SK-N-SH (cell line): Measurements from ENCODE around the gene EPB41L1. TPM values are rescaled to one million over a fixed set of nuclear protein-coding genes. Genes with fewer than 3 reads are reported as not detected.

Experiments used
- CTCF ChIA-PET: fragments of 300-600, 350-600 bp; formaldehyde crosslinking; extraction: SDS; loops from one replicate; lab custom pipeline; 2021; lab: Yijun Ruan, JAX
- POLR2A ChIA-PET: fragments of 350-600 bp; sonication (Branson Sonifier 250); formaldehyde crosslinking; extraction: SDS; loops from one replicate; lab custom pipeline; 2020; ENCODE audit warnings: antibody characterized with exemption, inconsistent platforms; lab: Yijun Ruan, JAX
- DNase-seq: peaks from one replicate; pipeline ENCODE4 v3.0.0; 2012
- H2AFZ ChIP-seq: fragments of 200-600 bp; sonication (generic); 2 replicates; pipeline ENCODE4 v1.8.1; 2016; ENCODE audit warnings: antibody characterized with exemption, mild to moderate bottlenecking, low read depth
- H3F3A ChIP-seq: fragments of 200-600 bp; sonication (generic); replicated peaks from 2 replicates; pipeline ENCODE3; 2016; ENCODE audit warnings: antibody characterized with exemption, mild to moderate bottlenecking; ENCODE audit not compliant: insufficient read depth
- H3K27ac ChIP-seq, 2 experiments: fragments of 200-500 bp in 1 of 2; fragments of 200-600 bp in 1 of 2; sonication (Bioruptor generic) in 1 of 2; sonication (generic), shearing (Covaris generic) in 1 of 2; 2 replicates each; pipeline versions ENCODE4 v1.5.1 to v1.6.1; 2014 to 2016; ENCODE audit warnings: low read depth in 2 of 2, inconsistent platforms in 1 of 2, low read length in 1 of 2, mild to moderate bottlenecking in 1 of 2, mixed read lengths in 1 of 2
- H3K27me3 ChIP-seq: fragments of 200-600 bp; sonication (generic), shearing (Covaris generic); 2 replicates; pipeline ENCODE4 v1.6.1; 2016; ENCODE audit warnings: mixed run types; ENCODE audit not compliant: insufficient read depth
- H3K36me3 ChIP-seq, 2 experiments: fragments of 200-500 bp in 1 of 2; fragments of 200-600 bp in 1 of 2; sonication (Bioruptor generic) in 1 of 2; sonication (generic) in 1 of 2; replicated peaks in 1 of 2; 2 replicates each; pipeline versions ENCODE3 to v1.5.1; 2014 to 2016; ENCODE audit warnings: low read length in 1 of 2, mild to moderate bottlenecking in 1 of 2; ENCODE audit not compliant: insufficient read depth in 2 of 2, control insufficient read depth in 1 of 2
- H3K4me1 ChIP-seq, 2 experiments: fragments of 200-500 bp in 1 of 2; fragments of 200-600 bp in 1 of 2; sonication (Bioruptor generic) in 1 of 2; sonication (generic), shearing (Covaris generic) in 1 of 2; 2 replicates each; pipeline versions ENCODE4 v1.5.1 to v1.6.1; 2014 to 2016; ENCODE audit warnings: low read depth in 1 of 2, low read length in 1 of 2, mixed run types in 1 of 2; ENCODE audit not compliant: insufficient read depth in 2 of 2, control insufficient read depth in 1 of 2
- H3K4me2 ChIP-seq: fragments of 200-600 bp; sonication (generic), shearing (Covaris generic); 2 replicates; pipeline ENCODE4 v1.6.1; 2017; ENCODE audit warnings: mixed run types
- H3K4me3 ChIP-seq, 2 experiments: fragments of 200-500 bp in 1 of 2; fragments of 200-600 bp in 1 of 2; sonication (Bioruptor generic) in 1 of 2; sonication (generic), shearing (Covaris generic) in 1 of 2; 2 replicates each; pipeline versions ENCODE4 v1.5.1 to v1.8.1; 2014 to 2016; ENCODE audit warnings: low read depth in 2 of 2, inconsistent platforms in 1 of 2, low read length in 1 of 2, mild to moderate bottlenecking in 1 of 2, mixed read lengths in 1 of 2, moderate library complexity in 1 of 2
- H3K79me2 ChIP-seq: fragments of 200-600 bp; sonication (generic); 2 replicates; pipeline ENCODE4 v1.8.1; 2017; ENCODE audit warnings: mild to moderate bottlenecking; ENCODE audit not compliant: insufficient read depth
- H3K9ac ChIP-seq: fragments of 200-600 bp; sonication (generic); 2 replicates; pipeline ENCODE4 v1.6.1; 2017; ENCODE audit warnings: mixed run types
- H3K9me2 ChIP-seq: fragments of 200-600 bp; sonication (generic); 2 replicates; pipeline ENCODE4 v1.6.1; 2017; ENCODE audit warnings: mixed run types
- H3K9me3 ChIP-seq: fragments of 200-600 bp; sonication (generic); 2 replicates; pipeline ENCODE4 v1.6.1; 2017; ENCODE audit warnings: mixed run types, mild to moderate bottlenecking, moderate library complexity
- H4K20me1 ChIP-seq: fragments of 200-600 bp; sonication (generic); 2 replicates; pipeline ENCODE4 v1.6.1; 2017; ENCODE audit warnings: mild to moderate bottlenecking, mixed run types; ENCODE audit not compliant: insufficient read depth
- ELF1 ChIP-seq: IDR thresholded peaks from 2 replicates; pipeline ENCODE4 v1.4.0; 2012
- EZH2phosphoT487 ChIP-seq: fragments of 200-600 bp; sonication (generic); IDR thresholded peaks from 2 replicates; pipeline ENCODE4 v1.6.1; 2017; ENCODE audit warnings: low read depth, mixed run types, mild to moderate bottlenecking, antibody characterized with exemption, moderate library complexity, borderline replicate concordance
- FOXM1 ChIP-seq: IDR thresholded peaks from 2 replicates; pipeline ENCODE4 v1.4.0; 2012; ENCODE audit warnings: low read depth, mild to moderate bottlenecking
- GATA2 ChIP-seq: sonication (generic); formaldehyde crosslinking; IDR thresholded peaks from 2 replicates; pipeline ENCODE4 v1.5.0; 2020; ENCODE audit warnings: mild to moderate bottlenecking, missing genetic modification reagents
- RAD21 ChIP-seq: IDR thresholded peaks from 2 replicates; pipeline ENCODE4 v1.6.1; 2012; ENCODE audit warnings: mild to moderate bottlenecking, low read length
- SIN3A ChIP-seq: IDR thresholded peaks from 2 replicates; pipeline ENCODE4 v1.6.1; 2012; ENCODE audit warnings: low read depth, mild to moderate bottlenecking, low read length, moderate library complexity, borderline replicate concordance
- SMC3 ChIP-seq: IDR thresholded peaks from 2 replicates; pipeline ENCODE4 v1.6.1; 2012; ENCODE audit warnings: low read depth, low read length, improper control_type of control experiment
- TAF1 ChIP-seq: IDR thresholded peaks from 2 replicates; pipeline ENCODE4 v1.6.1; 2012; ENCODE audit warnings: low read depth, mild to moderate bottlenecking, low read length, moderate library complexity, borderline replicate concordance
- TCF12 ChIP-seq: IDR thresholded peaks from 2 replicates; pipeline ENCODE4 v1.4.0; 2012
- TEAD4 ChIP-seq: IDR thresholded peaks from 2 replicates; pipeline ENCODE4 v1.4.0; 2012; ENCODE audit warnings: mild to moderate bottlenecking, borderline replicate concordance; ENCODE audit not compliant: insufficient read depth
- WGBS: methylation state at CpG from one replicate; pipeline ENCODE4 v1.1.6; 2017; ENCODE audit warnings: low lambda C conversion rate; 5-methylcytosine and 5-hydroxymethylcytosine counted together
- polyA plus RNA-seq, 3 experiments: library from polyadenylated mRNA; depleted of rRNA; stranded (reverse); fragments of >200 nt; gene quantifications; 2 replicates each; pipeline ENCODE4 v1.2.3, GENCODE V29; 2012
- TF ChIP-seq, protein P1 (sequence below): fragments of 200-600 bp; sonication (generic); IDR thresholded peaks from 2 replicates; pipeline ENCODE4 v1.6.1; 2017; ENCODE audit warnings: antibody characterized with exemption, mild to moderate bottlenecking, moderate library complexity
- TF ChIP-seq, protein P2 (sequence below): IDR thresholded peaks from 2 replicates; pipeline ENCODE4 v1.4.0; 2012; ENCODE audit warnings: low read depth, borderline replicate concordance
- TF ChIP-seq, protein P3 (sequence below): IDR thresholded peaks from 2 replicates; pipeline ENCODE4 v1.6.1; 2012; ENCODE audit warnings: mild to moderate bottlenecking, low read depth, low read length, moderate library complexity
- TF ChIP-seq, protein P4 (sequence below): fragments of 150-350 bp; IDR thresholded peaks from 2 replicates; pipeline ENCODE4 v1.6.1; 2016; ENCODE audit warnings: mild to moderate bottlenecking, low read depth, low read length
- TF ChIP-seq, protein P5 (sequence below): IDR thresholded peaks from 2 replicates; pipeline ENCODE4 v1.4.0; 2012; ENCODE audit warnings: low read depth

The EPB41L1 gene
- polyA plus RNA-seq, 1 of the 3 experiments (the other 2 are of a cell fraction) = 26.1 TPM

DNA sequence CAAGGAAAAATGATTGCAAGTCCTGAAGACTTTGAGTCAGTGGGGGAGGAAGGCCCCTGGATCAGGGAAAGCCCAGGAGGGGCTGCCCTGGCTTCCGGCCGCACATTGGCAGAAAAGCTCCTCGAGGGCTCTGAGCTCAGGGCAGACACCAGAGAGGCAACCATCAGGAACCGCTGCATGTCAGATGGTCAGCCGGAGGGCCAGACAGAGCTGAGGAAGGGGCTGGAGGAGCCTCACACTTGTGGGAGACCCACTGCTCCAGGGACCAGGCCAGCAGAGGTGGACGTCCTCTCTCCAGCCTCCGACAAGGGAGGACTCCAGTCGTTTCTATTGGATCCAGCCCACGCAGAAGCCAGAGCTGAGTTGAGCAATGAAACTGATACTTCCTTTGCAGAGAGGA, 51.5 kb downstream of the EPB41L1 start:
- no peaks in the 10 kb centered on the region for H3K9me2 ChIP-seq
- 78% methylated on average over 6 of the region's 9 CpGs for WGBS

DNA sequence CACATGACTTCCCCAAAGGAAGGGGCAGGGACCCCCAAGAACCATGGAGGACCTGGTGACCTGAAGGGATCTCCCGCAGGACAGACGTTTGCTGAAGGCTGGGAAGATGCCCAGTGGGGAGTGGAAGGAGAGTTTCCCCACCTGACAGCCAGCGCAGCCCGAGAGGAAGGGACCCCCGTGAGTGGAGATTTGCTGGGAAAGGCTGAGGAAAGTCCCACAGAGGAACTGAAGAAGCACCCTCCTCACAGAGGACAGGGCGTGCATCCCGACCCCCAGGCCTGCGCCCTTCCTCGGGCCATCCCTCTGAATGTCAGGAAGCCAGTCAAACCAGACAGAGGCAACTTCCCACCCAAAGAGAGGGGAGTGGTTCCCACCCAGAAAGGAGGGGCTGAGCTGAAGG, 52.1 kb downstream of the EPB41L1 start:
- Histone ChIP-seq H3K27me3 (no peaks in the 10 kb centered on the region), H3F3A (no peaks in the 10 kb centered on the region), H3K9ac (no peak overlapping the region), H3K9me2 (no peaks in the 10 kb centered on the region), H4K20me1 (no peaks in the 10 kb centered on the region), H3K79me2 (no peaks in the 10 kb centered on the region), H3K4me2 (no peak overlapping the region), H3K4me3 (no peak overlapping the region), H2AFZ (no peak overlapping the region), H3K27ac (no peak overlapping the region), H3K9me3 (no peaks in the 10 kb centered on the region), H3K4me1 (no peaks in the 10 kb centered on the region; a peak in 1 of 4 replicates), H3K36me3 (peaks cover 0 to 15% of the 10 kb centered on the region in 2 experiments)
- 99% methylated on average over 8 of the region's 9 CpGs for WGBS
- ChIA-PET POLR2A (no interaction called here), CTCF (interaction anchor here (16.0 kb wide), 1 partner anchor 231 kb away, joined by 219 read pairs; no protein-coding TSS in a partner anchor)
- DNase-seq = no peak
- TF ChIP-seq, protein P1, sequence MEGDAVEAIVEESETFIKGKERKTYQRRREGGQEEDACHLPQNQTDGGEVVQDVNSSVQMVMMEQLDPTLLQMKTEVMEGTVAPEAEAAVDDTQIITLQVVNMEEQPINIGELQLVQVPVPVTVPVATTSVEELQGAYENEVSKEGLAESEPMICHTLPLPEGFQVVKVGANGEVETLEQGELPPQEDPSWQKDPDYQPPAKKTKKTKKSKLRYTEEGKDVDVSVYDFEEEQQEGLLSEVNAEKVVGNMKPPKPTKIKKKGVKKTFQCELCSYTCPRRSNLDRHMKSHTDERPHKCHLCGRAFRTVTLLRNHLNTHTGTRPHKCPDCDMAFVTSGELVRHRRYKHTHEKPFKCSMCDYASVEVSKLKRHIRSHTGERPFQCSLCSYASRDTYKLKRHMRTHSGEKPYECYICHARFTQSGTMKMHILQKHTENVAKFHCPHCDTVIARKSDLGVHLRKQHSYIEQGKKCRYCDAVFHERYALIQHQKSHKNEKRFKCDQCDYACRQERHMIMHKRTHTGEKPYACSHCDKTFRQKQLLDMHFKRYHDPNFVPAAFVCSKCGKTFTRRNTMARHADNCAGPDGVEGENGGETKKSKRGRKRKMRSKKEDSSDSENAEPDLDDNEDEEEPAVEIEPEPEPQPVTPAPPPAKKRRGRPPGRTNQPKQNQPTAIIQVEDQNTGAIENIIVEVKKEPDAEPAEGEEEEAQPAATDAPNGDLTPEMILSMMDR = no peak
- TF ChIP-seq TCF12 (no peak), TAF1 (no peak), SMC3 (no peak), TEAD4 (no peak), ELF1 (no peak), GATA2 (CRISPR knock-in tag) (no peak), FOXM1 (no peak), RAD21 (no peak)
- TF ChIP-seq, protein P2, sequence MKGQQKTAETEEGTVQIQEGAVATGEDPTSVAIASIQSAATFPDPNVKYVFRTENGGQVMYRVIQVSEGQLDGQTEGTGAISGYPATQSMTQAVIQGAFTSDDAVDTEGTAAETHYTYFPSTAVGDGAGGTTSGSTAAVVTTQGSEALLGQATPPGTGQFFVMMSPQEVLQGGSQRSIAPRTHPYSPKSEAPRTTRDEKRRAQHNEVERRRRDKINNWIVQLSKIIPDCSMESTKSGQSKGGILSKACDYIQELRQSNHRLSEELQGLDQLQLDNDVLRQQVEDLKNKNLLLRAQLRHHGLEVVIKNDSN = no peak
- TF ChIP-seq, protein P3, sequence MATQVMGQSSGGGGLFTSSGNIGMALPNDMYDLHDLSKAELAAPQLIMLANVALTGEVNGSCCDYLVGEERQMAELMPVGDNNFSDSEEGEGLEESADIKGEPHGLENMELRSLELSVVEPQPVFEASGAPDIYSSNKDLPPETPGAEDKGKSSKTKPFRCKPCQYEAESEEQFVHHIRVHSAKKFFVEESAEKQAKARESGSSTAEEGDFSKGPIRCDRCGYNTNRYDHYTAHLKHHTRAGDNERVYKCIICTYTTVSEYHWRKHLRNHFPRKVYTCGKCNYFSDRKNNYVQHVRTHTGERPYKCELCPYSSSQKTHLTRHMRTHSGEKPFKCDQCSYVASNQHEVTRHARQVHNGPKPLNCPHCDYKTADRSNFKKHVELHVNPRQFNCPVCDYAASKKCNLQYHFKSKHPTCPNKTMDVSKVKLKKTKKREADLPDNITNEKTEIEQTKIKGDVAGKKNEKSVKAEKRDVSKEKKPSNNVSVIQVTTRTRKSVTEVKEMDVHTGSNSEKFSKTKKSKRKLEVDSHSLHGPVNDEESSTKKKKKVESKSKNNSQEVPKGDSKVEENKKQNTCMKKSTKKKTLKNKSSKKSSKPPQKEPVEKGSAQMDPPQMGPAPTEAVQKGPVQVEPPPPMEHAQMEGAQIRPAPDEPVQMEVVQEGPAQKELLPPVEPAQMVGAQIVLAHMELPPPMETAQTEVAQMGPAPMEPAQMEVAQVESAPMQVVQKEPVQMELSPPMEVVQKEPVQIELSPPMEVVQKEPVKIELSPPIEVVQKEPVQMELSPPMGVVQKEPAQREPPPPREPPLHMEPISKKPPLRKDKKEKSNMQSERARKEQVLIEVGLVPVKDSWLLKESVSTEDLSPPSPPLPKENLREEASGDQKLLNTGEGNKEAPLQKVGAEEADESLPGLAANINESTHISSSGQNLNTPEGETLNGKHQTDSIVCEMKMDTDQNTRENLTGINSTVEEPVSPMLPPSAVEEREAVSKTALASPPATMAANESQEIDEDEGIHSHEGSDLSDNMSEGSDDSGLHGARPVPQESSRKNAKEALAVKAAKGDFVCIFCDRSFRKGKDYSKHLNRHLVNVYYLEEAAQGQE = no peak

More for the DNA sequence above, 51.5 kb downstream of the EPB41L1 start:
- H3K4me1 ChIP-seq = no peaks in the 10 kb centered on the region; a peak in 1 of 4 replicates
- H3K9ac ChIP-seq = no peak overlapping the region
- H3K36me3 ChIP-seq = peaks cover 0 to 18% of the 10 kb centered on the region in 2 experiments
- H3K4me3 ChIP-seq = no peak overlapping the region
- H3K9me3 ChIP-seq = no peaks in the 10 kb centered on the region
- POLR2A ChIA-PET = no interaction called here
- no peak overlapping the region for H2AFZ ChIP-seq
- H4K20me1 ChIP-seq = no peaks in the 10 kb centered on the region
- H3K79me2 ChIP-seq = no peaks in the 10 kb centered on the region
- H3K4me2 ChIP-seq = no peak overlapping the region
- no peaks in the 10 kb centered on the region for H3F3A ChIP-seq
- CTCF ChIA-PET = interaction anchor here (16.0 kb wide), 1 partner anchor 232 kb away, joined by 219 read pairs; no protein-coding TSS in a partner anchor
- H3K27me3 ChIP-seq = no peaks in the 10 kb centered on the region
- no peak for DNase-seq
- TF ChIP-seq SIN3A (no peak), GATA2 (CRISPR knock-in tag) (no peak), EZH2phosphoT487 (no peak)
- TF ChIP-seq, protein P2 = no peak
- TF ChIP-seq, protein P4, sequence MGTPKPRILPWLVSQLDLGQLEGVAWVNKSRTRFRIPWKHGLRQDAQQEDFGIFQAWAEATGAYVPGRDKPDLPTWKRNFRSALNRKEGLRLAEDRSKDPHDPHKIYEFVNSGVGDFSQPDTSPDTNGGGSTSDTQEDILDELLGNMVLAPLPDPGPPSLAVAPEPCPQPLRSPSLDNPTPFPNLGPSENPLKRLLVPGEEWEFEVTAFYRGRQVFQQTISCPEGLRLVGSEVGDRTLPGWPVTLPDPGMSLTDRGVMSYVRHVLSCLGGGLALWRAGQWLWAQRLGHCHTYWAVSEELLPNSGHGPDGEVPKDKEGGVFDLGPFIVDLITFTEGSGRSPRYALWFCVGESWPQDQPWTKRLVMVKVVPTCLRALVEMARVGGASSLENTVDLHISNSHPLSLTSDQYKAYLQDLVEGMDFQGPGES = no peak
- TF ChIP-seq, protein P5, sequence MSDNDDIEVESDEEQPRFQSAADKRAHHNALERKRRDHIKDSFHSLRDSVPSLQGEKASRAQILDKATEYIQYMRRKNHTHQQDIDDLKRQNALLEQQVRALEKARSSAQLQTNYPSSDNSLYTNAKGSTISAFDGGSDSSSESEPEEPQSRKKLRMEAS = no peak
- H3K27ac ChIP-seq = no peak overlapping the region
